Erythroblast (primary cell): ENCODE measurements around the gene FARSB.

Experiments used
- GATA1 ChIP-seq: IDR thresholded peaks from 2 replicates; pipeline ENCODE4 v1.6.1; 2011; ENCODE audit warnings: low read depth, mild to moderate bottlenecking, control low read depth, low read length, moderate library complexity
- POLR2A ChIP-seq: IDR thresholded peaks from 2 replicates; pipeline ENCODE4 v1.6.1; 2011; ENCODE audit warnings: mild to moderate bottlenecking, low read length

DNA sequence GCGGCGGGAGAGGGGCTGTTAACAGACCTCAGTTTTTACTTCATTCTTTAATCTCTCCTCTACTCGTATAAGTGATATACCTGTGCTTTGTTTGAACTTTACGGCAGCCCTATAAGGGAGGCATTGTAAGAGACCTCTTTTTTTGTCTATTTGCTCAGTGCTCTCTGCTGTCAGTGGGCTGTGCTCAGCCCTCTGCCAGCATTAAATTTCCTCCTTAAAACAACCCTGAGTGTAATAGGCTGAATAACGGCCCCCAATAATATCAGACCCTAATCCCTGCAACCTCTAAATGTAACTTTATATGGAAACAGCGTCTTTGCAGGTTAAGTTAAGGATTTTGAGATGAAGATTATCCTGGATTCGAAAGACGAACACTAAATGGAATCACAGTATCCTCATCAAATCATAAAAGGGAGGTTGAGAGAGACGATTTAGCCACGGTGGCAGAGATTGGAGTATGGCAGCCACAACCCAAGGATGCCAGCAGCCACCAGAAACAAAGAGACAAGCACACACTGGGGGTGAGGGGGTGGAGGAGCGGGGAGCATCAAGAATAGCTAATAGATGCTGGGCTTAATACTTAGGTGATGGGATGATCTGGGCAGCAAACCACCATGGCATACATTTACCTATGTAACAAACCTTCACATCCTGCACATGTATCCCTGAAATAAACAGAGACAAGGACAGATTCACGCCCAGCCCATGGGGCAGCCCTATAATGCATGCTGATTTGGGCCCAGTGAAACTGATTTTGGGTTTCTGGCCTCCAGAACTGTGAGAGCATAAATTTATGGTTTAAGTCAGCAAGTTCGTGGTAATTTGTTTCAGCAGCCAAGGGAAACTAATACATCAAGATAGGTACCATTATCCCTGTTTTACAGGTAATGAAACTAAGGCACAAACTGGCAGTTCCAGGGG, 894 bp upstream of the FARSB start:
- TF ChIP-seq POLR2A (no peak), GATA1 (no peak)
